Spleen (tissue), 7 donors: ENCODE results near the gene CPT1B.

Experiments used
- CTCF ChIP-seq, 11 experiments: fragments of 200-600 bp in 7 of 11; fragments of 450-650 bp in 4 of 11; sonication (generic) in 4 of 11; IDR thresholded peaks in 8 of 11; conservative IDR thresholded peaks in 3 of 11; 1 replicate in 7 of 11; 2 replicates in 4 of 11; pipeline versions ENCODE4 v1.4.0 to v1.8.0; 2016 to 2021; ENCODE audit warnings: antibody characterized with exemption in 11 of 11, inconsistent platforms in 4 of 11, mild to moderate bottlenecking in 1 of 11
- POLR2A ChIP-seq, 3 donors: fragments of 450-650 bp; IDR thresholded peaks; one replicate each; pipeline ENCODE4 v1.5.1; 2017; ENCODE audit warnings: antibody characterized with exemption in 3 of 3, mild to moderate bottlenecking in 1 of 3
- POLR2AphosphoS5 ChIP-seq, 3 donors: sonication (generic); formaldehyde crosslinking; IDR thresholded peaks; one replicate each; pipeline ENCODE4 v1.5.1; 2017; ENCODE audit warnings: antibody characterized with exemption in 3 of 3
- donor health status: DM: no; HTN: no; CAD: no; lungs with moderate emphysema.
- donor health status: DM: no; HTN: no; CAD: no.
- donor health status: DM: no; HTN: no; CAD: no.

DNA sequence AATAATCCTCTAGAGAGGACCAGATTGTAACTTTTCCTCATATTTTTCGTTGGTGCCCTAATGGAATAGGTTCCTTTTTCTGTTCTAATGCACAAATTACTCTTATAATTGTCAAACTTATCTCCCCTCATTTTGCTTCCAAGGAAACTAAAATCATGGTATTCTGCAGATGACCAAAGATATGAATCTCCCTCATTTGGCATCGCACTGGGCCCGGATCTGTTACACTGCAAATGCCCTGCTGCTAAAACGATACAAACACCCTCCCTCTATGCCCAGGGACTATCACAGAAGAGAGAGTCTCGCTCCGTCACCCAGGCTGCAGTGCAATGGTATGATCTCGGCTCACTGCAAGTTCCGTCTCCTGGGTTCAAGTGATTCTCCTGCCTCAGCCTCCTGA, 24.9 kb downstream of the CPT1B start:
- no peak for TF ChIP-seq CTCF (IDR thresholded peaks at IDR 0.05 in 8 of 11, conservative IDR thresholded peaks at IDR 0.05 in 3 of 11)
- TF ChIP-seq POLR2AphosphoS5 (IDR thresholded peaks at IDR 0.05) = no peak
- no peak for TF ChIP-seq POLR2A (IDR thresholded peaks at IDR 0.05)
